HG02759 (cell line): ENCODE results near the gene SP100.
A peak's percentile ranks its signal among the peaks of the same experiment; 100 is the strongest.
"Not testable (repeated sequence)": the region's sequence is repeated elsewhere in the genome, so short reads cannot be mapped to it uniquely, and the experiment has no call there.

Source experiments
- ATAC-seq: cut with Tn5 transposase; IDR thresholded peaks from one replicate; pipeline ENCODE4 v1.9.1; 2021; ENCODE audit warnings: mild to moderate bottlenecking, moderate library complexity; ENCODE audit not compliant: unreplicated experiment

SP100 gene

DNA sequence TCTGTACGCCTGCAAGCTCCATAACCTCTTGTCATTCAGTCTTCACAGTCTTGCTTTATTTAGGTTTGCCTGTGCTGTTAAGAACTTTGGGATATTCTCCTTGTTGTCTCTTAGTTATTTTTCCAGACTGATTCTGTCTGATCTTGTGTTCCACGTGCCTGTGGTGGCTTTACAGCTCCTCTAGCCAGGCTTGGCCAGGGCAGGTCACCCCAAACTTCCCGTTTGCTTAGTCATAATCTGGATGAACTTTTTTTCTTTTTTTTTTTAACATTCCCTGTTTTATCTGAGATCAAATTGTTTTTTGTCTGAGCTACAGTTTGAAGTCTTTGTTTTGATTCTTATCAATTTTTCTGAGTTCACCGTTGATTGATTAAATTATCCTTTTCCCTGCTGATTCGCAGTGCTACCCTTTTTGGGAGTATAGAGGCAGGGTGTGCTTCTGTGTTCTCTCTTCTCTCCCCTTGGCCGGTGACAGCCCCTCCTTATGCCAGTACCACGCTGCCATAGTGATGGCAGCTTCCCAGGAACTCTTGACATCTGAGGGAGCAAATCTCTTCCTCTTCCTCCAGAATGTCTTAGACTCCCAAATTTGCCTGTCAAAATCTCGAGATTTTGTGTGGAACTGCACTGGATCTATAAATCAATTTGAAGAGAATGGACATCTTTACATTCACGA is 2.5 kb downstream of the SP100 start:
- no peak for ATAC-seq

DNA sequence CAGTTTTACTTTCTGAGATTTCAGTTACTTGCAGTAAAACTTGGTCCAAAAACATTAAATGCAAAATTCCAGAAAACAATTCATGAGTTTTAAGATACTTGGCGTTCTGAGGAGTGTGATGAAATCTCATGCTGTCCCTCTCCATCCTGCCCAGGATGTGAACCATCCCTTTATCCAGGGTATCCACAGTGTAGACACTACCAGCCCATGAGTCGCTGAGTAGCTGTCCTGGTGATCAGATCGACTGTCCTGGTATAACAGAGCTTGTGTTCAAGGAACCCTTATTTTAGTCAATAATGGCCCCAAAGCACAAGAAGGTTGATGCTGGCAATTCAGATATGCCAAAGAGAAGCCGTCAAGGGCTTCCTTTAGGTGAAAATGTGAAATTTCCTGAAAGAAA is 3.2 kb downstream of the SP100 start:
- ATAC-seq, result no peak

DNA sequence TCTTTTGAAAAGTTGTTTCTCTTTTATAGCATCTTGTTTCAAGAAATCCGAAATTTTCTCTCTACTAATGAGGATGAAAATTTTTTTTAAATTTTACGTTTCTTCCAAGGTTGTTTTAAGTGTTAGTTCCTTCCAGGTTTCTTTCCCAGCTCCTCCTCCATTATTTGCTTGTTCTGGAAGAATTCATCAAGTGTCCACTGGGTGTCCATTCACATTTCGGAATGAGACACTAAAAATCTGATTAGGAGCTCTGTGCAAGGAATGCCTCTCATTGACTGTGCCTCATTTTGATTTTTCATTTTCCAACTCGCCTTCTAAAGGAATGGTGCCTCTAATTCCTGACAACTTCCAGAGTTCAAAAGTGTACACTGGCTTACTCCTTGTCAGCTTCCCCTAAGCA is 6.1 kb downstream of the SP100 start:
- ATAC-seq, result no peak

DNA sequence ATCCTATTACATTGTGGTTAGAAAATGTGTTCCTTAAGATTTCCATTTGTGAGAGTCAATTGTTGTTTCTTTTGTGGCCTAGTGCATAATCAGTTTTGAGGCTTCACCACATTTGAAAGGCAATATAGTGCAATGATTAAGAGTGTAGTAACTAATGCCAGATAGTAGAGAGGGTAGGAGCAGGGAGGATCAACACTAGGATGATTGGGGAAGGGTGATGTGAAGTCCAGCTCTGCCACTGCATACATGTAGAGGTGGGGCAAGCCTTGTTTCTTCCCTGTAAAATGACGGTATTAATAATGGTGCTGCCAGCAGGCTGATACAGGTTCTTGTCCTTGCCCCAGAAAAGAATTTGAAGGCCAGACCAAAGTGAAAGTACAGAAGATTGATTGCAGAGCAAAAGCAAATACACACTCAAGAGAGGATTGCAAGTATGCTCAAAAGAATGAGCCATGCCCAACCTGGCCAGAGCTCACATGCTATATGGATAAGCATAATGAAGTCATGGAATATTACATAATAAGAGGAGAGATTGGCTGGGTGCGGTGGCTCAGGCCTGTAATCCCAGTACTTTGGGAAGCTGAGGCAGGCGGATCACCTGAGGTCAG is 8.0 kb downstream of the SP100 start:
- ATAC-seq, result no peak

DNA sequence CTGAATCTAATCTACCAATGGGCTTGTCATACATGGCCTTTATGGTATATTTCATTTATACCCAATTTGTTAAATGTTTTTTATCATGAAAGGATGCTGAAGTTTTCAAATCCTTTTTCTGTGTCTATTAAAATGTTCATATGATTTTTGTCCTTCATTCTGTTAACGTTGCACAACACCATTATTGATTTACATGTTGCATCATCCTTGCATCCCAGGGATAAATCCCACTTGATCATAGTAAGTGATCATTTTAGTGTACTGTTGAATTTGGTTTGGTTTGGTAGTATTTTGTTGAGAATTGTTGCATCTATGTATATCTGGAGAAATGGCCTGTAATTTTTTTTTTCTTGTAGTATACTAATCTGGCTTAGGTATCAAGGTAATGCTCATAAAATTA is 9.4 kb downstream of the SP100 start:
- ATAC-seq, result no peak

DNA sequence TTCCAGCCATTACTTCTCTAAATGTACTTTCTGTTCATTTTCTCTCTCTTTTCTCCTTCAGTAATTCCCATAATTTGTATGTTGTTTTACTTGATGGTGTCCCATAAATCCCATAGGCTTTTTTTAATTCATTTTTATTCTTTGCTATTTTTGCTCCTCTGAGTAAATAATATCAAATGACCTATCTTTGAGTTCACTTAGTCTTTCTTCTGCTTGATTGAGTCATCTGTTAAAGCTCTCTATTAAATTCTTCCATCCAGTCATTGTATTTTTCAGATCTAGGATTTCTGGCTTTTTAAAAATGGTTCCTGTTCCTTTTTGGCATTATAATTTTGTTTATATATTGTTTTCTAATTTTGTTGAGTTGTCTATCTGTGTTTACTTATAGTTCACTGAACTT is 13.5 kb downstream of the SP100 start:
- ATAC-seq, result no peak

DNA sequence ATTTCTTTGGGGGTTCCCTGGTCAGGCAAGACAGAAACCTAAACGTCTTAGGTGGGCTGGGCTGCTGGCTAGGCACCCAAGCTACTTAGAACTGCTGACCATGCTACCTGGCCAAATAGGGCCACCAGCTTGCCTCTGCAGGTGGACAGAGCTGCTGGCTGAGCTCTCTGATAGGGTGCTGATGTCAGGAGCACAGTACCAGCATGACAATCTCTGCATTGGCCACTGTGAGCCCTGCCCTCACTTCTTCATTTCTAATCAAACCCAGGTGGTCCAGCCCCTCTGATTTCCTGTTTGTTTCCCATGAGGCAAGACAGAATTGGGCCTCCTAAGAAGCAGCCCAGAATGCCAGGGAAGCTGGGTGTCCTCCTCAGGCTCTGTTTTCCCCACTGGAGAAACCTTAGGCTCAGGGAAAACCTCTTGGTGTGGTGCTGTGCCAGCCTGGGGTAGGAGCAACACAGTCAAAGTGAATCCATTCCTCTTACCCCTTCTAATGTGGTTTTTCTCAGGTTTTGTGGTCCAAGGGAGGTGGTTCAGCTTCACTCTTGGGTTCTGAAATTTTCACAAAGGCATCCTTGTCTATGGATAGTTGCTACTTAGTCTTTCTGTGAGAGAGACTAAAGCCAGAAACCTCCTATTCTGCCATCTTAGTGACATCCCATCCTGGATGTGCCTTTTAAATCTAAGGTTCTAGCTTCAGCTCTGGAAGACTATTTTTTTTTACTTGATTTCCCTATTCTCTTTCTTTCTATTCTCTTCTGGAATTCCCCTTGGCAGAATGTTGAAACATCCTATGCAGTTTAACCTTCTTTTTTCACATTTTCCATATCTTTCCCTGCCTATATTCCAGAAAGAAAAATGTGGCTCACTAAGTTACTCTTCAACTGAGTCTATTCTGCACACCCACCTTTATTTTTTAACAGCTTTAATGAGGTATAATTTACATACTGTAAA is 15.2 kb downstream of the SP100 start:
- ATAC-seq, result peak; percentile 43

DNA sequence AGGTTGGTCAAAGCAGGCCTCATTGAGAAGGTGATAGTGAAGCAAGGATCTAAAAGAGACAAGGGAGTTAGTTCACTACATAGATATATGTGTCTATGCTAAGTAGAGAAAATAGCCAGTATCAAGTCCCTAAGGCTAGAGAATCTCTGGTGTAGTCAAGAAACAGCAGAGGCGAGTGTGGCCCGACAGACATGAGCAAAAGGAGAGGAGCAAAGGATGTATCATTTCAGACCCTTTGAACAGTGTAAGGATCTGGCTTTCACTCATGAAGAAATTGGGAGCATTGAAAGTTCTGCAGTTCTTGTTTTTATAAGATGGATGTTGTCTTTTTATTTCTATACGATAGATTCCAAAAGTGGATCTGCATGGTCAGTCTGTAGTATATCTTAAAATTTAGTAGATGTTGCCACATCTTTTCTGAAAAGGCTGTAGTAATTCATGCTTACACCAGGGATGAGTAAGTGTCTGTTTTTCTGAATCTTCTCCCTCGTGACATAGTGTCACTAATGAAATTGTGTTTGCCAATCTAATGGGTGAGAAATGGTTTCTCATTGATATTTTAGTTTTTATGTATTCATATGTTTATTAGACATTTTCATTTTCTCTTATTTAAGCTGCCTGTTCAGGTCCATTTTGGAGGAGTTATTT is 18.8 kb downstream of the SP100 start:
- ATAC-seq, result no peak

DNA sequence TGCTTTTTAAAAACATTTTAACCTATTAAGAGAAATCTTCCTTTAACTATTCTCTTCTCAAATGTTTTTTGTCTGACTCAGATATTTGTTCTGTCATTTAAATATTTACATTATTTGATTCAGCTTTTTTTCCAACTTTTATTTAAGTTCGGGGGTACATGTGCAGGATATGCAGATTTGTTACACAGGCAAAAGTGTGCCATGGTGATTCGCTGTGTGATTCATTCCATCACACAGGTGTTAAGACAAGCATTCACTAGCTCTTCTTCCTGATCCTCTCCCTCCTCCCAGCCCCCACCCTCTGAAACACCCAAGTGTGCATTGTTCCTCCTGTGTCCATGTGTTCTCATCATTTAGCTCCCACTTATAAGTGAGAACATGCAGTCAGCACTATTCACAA is 19.4 kb downstream of the SP100 start:
- no peak for ATAC-seq

DNA sequence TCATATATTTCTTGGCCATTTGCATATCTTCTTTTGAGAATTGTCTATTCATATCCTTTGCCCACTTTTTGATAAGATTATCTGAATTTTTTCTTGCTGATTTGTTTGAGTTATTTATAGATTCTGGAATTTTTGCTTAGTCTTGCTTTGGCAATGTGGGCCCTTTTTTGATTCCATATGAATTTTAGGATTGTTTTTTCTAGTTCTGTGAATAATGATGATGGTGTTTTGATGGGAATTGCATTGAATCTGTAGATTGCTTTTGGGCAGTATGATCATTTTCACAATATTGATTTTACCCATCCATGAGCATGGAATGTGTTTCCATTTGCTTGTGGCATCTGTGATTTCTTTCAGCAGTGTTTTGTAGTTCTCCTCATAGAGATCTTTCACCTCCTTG is 23.1 kb downstream of the SP100 start:
- ATAC-seq, result not testable (repeated sequence)

DNA sequence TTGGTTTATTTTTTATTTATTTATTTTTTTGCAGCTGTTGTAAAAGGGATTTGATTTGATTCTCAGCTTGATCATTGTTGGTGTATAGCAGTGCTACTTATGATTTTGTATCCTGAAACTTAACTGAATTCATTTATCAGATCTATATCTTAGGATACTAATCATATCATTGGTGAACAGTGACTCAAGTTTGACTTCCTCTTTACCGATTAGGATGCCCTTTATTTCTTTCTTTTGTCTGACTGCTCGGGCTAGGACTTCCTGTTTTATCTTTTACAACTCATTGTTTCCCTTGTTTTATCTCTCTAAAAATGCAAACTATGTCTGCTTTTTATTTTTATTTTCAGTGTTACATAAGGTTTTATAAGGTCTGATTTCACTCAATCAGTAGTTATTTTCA is 23.6 kb downstream of the SP100 start:
- ATAC-seq, result peak; percentile 55

DNA sequence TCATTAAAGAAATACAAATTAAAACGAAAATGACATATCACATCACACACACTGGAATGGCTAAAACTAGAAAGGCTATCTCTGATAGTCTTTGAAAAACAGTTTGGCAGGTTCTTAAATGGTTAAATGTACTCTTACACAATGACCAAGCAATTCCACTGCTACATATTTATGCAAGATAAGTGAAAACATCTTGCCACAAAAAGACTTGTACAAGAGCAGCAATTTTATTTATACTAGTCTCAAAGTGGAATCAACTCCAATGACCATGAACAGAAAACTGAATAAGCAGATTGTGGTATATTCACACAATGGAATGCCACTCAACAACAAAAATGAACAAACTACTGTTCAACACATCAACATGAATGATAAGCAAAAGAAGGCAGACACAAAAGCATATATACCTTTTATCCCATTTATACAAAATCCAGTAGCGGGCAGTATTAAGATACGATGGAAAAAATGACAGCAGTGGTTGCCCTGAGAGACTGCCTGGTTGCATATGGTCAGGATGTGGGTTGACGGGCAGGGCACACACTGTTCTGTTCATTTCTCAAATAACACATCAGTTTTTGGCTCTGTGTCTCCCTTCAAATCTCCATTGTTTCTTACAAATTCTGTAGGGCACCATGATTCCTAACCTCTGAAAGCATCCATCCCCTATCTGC is 25.4 kb downstream of the SP100 start:
- peak; percentile 72 for ATAC-seq

DNA sequence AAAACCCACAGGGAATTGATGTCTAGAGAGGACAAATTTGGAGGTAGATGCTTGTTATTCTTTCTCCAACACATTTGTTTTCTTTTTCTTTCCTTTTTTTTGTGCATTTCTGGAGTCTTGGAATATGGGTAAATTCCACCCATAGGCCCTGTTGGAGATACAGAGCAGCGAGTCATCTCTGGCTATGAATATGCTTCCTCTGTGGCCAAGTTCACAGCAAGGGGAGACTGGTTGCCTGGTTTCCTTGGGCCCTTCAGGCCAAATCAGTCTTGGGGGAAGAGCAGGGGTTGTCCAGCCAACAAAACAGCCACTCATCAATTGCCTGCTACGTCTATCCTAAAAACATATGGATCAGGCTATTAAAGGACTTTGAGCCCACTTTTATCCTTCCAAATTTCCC is 27.5 kb downstream of the SP100 start:
- no peak for ATAC-seq

DNA sequence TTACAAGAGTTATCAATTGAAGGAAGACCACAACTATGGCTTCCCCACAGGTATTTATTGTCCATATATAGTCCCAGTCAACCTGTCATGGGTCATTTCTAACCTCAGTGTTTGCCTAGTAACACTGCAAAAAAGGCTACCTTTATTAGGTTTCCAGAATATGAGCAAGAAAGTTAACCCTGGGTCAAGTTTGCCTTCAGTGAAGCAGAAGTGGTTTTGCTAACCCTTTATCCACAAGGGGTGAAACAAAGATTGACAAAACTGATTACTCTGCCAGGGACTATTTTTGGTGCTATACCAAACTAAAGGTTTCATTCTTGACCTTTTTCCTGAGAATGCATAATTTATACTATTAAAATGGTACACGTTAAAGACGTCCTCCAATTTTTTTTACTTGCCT is 28.8 kb downstream of the SP100 start:
- no peak for ATAC-seq

DNA sequence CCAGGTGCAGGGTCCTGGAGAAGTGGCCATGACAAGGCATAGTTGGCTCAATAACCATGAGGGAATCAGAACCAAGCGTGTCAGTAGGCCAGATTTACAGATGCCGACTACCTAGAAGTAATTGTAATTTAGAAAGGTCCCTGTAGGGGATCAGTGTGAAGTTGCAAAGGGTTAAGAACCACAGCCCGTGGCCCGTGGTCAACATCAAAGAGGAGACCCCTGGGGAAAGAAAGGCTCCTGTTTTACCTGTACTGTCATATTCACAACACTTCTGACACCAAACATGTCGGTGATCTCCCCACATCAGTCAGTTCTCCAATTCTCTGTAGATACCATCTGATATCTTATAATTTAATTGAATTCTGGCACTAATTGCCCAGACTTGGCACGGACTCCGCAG is 31.0 kb downstream of the SP100 start:
- no peak for ATAC-seq

DNA sequence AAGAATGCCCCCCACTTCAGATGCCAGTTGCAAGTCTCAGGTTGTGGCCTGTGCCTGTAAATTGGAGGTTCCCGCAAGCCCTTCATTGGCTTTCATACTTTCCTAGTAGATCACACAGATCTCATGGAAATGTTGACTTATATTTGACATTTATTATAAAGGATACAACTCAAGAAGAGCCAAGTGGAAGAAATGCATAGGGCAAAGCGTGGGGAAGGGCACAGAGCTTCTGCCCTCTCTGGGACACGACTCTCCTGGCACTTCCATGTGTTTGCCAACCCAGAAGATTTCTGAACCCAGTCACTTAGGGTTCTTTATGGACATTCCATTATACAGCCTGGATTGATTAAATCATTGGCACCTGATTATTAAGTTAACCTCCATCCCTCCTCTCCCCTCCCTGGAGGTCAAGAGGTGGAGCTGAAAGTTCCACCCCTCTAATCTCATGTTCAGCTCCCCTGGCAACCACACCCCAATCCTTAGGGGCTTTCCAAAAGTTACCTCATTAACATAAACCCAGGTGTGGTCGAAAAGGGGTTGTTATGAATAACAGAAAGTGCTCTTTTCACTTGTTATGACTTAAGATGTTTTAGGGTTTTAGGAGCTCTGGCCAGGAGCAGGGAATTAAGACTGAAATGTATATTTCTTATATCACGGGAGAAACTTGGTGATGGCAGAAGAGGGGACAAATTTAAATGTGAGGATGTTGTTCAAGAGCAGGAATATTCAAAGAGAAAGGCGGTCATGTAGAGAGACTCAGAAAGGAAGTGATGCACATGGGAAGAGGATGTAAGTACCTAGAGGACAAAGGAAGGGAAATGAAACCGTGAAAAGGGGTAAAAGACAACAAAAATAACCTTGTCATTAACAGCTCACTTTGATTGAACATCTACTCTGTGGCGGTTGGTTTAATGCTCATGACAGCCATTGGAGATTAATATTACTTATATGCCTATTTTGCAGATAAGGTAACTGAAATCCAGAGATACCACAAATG is 31.8 kb downstream of the SP100 start:
- ATAC-seq, result peak; percentile 82

DNA sequence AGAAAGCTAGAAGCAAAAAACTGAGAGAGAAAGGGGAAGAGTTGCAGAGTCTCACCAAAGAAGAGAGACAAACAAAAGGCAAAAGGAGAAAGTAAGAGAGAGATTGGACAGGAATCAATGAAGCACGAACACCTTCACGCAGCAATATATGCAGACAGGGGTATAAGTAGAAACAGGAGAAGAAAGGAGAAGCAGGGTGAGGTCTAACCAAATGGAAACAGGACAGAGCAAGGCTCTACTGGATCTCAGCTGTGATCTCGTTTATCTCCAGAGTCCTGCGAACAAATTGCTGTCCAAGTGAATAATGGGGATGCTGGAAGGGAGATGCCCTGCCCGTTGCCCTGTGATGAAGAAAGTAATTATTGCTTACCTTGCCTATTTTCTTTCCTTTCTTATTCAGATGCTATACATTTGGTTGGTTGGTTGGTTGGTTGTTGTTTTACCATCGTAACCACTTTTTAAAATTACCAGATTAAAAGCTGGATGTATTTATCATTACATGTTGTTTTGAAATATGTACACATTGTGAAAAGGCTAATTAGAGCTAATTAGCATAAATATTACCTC is 34.0 kb downstream of the SP100 start:
- ATAC-seq, result no peak

DNA sequence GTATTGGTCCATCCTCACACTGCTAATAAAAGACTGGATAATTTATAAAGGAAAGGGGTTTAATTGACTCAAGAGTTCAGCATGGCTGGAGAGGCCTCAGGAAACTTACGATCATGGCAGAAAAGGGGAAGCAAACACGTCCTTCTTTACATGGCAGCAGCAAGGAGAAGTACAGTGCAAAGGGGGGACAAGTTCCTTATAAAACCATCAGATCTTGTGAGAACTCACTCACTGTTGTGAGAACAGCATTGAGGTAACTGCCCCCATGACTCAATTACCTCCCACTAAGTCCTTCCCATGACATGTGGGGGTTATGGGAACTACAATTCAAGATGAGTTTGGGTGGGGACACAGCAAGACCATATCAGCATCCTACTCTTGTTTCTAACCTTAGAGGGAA is 37.0 kb downstream of the SP100 start:
- no peak for ATAC-seq

DNA sequence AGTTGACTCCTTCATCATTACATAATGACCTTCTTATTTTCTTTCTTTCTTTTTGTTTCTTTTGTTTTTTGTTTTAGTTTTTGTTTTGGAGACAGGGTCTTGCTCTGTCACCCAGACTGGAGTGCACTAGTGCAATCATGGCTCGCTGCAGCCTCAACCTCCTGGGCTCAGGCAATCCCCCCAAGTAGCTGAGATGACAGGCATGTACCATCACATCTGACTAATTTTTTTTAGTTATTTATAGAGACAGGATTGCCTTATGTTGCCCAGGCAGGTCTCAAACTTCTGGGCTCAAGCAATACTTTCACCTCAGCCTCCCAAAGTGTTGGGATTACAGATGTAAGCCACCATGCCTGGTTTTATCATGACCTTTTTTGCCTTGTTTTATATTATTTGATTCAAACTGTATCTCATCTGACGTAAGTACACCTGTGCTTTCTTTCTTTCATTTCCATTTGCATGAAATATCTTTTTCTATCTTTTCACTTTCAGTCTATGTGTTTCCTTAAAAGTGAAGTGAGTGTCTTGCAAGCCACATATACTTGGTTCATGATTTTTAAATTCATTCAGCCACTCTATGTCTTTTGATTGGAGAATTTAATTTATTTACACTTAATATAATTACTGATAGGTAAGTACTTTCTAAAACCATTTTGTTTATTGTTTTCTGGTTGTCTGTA is 39.1 kb downstream of the SP100 start:
- ATAC-seq, result no peak
